HG03469 (cell line): ENCODE measurements around the gene EZH1.
"Not testable (repeated sequence)": the region's sequence is repeated elsewhere in the genome, so short reads cannot be mapped to it uniquely, and the experiment has no call there.

Experiments used
- ATAC-seq: cut with Tn5 transposase; IDR thresholded peaks from one replicate; pipeline ENCODE4 v1.9.1; 2021; ENCODE audit warnings: mild to moderate bottlenecking, moderate library complexity, moderate number of reproducible peaks; ENCODE audit not compliant: unreplicated experiment

The EZH1 gene

DNA sequence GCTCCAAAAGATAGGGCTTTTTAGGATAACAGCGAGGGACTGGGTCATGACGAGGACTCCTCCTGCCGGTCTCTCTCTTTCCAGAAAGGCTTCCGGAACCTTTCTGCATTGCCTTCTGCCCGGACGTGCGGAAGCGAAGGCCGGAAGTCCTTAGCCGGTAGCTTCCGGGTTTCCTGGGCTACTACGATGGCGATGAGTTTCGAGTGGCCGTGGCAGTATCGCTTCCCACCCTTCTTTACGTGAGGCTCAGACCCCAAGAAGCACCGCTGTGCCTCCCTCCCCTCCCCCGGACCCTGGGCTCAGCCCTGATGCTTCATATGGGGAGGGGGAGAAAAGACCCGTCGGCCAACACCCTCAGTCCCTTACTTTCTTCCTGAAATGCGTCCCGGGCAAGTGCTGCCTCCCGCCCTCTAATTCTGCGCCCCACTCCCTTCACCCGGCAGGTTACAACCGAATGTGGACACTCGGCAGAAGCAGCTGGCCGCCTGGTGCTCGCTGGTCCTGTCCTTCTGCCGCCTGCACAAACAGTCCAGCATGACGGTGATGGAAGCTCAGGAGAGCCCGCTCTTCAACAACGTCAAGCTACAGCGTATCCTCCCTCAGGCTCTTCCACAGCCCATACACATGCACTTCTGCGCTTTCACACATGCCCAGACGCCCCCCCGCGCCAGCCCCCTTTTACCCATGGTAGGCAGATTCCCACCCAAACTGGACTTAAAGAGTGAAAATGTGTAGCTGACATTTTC, 28.6 kb upstream of the EZH1 start, which contains the start of gene VPS25:
VPS25 (plus strand) TSS at position 160 of the 746 bp plus-strand sequence; CDS start at position 187, 27 bp downstream.
- ATAC-seq = no peak

DNA sequence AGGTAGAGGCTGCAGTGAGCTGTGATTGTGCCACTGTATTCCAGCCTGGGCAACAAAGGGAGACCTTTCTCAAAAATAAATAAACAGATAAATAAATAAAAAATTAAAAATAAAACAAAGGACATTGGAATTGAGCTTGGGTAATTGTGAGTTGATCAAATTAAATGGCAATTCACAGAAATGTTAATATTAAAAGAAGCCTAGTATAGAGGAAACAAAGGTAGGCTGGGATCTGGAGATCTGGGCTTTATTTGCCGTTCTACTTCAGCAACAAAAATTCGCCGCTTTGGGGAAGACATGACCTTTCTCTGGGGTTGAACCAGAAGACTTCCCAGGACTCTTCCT, 28.1 kb upstream of the EZH1 start:
- ATAC-seq = no peak

DNA sequence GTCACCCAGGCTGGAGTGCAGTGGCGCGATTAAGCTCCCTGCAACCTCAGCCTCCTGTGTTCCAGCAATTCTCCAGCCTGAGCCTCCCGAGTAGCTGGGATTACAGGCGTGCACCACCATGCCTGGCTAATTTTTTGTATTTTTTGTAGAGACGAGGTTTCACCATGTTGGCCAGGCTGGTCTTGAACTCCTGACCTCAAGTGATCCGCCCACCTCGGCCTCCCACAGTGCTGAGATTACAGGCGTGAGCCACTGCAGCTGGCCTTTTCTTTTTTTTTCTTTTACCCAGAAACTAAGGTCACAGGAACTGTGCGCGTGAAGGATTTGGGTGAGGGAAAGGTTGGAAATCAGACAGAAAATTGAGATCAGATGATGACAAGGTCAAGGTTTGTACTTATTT, 25.1 kb upstream of the EZH1 start:
- ATAC-seq = not testable (repeated sequence)

DNA sequence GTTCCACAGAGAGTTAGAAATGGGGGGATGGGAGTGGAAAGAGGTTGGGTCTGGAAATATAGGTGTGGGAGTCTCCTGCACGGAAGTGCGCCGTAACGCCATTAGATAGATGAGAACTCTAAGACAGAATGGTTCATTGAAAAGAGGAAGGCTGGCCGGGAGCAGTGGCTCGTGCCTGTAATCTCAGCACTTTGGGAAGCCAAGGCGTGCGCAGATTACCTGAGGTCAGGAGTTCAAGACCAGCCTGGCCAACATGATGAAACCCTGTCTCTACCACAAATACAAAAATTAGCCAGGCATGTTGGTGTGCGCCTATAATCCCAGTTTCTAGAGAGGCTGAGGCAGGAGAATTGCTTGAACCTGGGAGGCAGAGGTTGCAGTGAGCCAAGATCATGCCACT, 23.2 kb upstream of the EZH1 start:
- not testable (repeated sequence) for ATAC-seq

DNA sequence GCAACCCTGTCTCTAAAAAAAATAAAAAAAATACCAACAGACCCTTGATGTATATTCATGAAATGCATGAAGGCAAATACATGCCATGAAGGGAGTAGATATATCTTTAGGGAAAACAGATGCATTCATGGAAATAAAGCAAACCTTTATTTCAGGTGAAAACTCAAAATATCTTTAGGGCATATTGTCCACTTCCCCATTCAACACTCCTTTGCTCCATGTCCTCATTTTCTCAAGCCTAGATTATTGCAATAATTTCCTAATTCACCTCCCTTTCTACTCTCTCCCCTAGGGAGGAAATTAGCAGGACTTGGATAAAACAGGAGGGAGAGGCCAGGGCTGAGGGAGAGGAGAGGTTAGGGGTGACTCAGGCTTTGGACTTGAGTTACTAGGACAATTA, 22.7 kb upstream of the EZH1 start:
- no peak for ATAC-seq

DNA sequence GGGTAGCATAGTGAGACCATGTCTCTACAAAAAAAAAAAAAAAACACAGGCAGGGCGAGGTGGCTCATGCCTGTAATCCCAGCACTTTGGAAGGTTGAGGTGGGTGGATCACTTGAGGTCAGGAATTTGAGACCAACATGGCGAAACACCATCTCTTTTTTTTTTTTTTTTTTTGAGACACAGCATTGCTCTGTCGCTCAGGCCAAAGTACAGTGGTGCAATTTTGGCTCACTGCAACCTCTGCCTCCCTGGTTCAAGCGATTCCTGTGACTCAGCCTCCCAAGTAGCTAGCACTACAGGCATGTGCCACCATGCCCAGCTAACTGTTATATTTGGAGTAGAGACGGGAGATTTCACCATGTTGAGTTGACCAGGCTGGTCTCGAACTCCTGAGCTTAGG, 21.3 kb upstream of the EZH1 start:
- ATAC-seq = no peak

DNA sequence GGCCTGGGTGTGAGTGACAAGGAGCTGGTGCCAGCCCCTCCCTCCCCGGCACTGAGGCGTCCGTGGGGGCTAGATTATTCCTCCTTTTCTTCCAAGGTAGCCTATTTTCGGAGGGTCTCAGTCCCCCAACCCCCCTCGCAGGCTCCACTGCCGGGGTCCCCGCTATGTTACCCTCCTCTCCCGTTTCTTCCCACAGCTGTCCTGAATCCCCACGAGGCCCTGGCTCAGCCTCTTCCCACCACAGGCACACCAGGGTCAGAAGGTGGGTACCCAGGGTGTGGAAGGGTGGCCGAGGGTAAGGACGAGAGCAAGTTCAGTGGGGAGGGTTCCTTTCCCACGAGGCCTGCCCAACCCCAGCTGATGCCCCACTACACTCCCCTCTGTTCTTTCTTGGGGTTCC, 16.8 kb upstream of the EZH1 start:
- no peak for ATAC-seq

DNA sequence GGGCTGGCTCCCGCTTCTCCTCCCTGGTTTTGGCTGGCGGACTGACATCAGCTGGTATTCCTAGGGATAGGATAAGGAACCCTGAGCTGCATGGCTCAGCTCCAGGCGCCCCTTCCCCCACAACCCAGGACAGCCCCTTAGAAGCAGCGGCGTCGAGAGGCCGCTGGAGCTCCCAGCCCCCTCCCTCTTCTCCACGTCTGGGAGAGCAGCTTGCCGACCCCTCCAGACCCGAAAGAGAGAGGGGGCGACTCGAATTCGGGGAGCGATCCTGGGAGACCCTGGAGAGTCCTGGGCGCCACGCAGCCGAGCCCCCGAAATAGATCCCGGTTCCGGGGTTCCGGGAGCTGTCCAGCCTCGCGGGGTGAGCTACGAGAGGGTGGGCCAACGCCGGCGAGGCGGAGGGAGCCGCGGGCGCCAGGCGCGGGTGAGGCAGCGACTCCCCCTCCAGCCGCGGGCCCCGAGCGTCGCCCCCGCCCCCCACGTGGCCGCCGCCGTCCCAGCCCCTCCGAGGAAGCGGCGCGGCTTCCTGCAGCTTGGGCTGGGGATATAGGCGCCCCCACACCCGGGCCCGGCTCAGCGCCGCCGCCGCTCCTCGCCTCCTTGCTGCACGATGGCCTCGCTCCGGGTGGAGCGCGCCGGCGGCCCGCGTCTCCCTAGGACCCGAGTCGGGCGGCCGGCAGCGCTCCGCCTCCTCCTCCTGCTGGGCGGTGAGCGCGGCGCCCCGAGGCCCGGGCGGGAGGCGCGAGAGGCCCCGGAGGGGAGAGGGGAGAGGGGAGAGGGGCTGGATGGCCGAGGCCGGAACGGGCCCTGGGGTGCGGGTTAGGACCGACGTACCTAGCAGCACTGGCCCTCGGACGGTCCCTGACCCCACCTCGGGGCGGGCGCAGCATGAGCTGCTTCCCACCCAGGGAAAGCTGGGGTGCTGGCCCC, 16.1 kb upstream of the EZH1 start, which contains the start of gene RAMP2:
RAMP2 (plus strand) TSS at position 576 of the 930 bp plus-strand sequence; CDS start at position 611, 35 bp downstream.
- ATAC-seq = no peak

DNA sequence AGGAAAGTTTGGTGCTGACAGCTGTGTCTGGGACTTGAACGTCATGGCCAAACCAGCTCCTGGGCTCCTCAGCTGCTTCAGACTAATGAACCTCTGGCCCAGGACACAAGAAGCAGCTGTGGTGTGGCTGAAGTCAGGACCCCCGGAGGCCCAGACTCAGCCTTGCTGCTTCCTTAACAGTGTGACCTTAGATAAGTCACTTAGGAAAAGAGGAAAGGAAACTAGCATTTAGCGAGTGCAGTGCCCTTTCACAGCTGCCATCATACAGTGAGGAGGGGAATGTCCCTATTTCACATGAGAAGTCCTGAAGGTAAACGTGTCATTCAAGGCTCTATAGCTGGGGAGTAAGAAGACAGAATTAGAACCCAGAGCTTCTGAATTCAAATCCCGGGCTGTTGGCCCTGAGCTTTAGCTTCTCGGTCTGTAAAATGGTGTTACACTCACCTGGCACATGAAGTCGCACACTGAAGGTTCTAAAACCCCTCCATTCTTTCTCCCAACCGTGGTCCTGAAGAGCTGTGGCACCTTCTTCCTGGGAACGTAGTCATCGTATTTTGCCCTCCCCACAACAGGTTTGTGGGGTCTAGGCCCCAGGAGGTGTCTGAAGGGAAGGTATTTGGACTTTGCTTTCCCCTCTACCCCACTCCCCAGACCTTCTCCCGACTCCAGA, 15.3 kb upstream of the EZH1 start:
- no peak for ATAC-seq

DNA sequence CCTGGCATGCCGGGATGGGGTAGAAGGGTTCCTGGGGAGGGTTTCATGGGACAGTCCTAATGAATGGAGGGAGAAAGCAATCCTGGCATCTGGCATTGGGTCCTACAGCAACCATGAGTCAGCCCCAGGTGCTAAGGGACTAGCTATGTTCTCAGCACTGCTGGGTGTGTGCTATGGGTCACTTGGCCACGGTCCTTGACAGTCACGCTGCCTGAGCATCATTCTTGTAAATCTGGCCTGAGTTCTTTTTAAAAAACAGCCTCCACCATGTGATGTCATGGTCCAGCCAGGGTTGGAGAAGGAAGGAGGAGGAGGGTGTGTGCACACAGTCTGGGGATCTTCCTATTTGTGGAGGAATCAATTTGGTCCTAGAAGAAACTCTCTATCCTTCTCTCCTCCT, 9.9 kb upstream of the EZH1 start:
- ATAC-seq = no peak

DNA sequence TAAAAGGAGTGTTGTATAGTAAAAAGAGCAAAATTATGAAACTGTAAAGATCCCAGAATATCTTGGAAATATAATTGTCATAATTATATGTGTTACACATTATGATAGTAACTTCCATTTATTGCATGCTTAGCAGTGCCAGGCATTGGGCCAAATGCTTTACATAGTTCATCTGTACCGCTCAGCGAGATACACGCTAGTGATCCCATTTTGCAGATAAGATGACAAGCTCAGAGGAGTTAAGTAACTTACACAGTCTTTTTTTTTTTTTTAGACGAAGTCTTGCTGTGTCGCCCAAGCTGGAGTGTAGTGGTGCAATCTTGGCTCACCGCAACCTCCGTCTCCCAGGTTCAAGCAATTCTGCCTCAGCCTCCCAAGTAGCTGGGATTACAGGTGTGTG, 6.8 kb upstream of the EZH1 start:
- no peak for ATAC-seq

DNA sequence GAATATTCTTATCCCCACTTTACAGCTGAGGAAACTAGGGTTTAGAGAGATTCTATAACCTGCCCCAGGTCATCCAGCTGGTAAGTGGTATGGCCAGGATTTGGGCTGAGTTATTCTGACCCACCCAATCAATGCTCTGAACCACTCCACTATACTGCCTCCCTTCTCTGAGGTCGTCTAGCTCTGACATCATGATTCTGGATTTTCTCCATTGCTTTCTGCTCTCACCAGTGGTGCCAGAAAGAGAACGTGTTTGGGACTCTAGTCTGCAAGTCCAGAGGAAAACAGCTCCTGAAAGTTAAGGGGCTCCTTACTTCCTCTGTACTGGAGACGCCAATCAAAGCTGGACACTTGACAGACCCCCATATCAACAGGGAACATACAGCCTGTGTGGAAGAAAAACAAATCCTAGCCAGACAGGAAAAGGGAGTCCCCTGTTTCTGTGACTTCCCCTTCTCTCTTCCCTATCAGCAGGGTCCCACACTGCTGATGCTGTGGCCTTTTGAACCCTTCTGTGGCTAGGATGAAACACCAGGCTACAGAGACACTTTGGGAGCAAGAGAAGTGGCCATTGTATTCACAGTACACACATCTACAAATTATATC, 6.0 kb upstream of the EZH1 start:
- ATAC-seq = no peak

DNA sequence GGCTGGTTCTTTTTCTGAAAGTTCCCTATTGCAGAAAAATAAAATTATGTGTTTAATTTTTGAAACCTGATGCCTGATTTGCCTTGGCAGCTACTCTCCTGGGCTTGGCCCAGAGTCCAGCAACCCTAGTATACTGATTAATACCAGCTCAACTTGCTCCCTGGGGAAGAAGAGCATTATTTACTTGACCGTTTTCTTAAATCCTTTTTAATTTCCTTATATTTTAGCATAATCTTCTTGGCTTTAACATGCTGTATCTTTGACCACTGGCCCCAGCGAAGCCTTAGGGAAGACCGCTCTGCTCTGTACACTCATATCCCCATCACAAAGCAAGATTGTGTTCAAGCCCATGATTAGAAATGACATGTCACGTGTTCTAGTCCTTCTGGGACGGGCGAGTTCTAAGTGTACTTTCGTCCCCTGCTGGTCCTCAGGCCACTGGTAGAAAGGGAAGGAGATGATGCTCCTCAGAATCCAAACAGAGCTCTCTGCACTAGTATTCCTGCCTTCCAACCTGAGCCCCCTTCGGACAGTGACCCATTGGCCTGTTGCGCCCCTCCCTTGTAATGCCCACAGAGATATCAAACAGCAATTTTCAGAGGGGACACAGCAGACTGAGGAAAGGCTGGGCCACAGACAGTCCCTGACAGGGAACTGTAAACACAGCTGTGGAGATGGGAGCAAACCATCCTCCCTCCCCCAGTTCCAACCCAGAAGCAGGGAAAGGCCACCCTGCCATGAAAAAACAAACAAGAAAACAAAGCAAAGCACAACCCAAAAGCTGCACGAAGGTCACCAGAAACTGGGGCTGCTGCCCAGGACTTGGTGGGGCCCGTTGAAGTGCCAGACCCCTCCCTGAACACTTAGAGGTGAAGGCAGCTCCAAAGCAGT, 4.3 kb upstream of the EZH1 start:
- no peak for ATAC-seq

DNA sequence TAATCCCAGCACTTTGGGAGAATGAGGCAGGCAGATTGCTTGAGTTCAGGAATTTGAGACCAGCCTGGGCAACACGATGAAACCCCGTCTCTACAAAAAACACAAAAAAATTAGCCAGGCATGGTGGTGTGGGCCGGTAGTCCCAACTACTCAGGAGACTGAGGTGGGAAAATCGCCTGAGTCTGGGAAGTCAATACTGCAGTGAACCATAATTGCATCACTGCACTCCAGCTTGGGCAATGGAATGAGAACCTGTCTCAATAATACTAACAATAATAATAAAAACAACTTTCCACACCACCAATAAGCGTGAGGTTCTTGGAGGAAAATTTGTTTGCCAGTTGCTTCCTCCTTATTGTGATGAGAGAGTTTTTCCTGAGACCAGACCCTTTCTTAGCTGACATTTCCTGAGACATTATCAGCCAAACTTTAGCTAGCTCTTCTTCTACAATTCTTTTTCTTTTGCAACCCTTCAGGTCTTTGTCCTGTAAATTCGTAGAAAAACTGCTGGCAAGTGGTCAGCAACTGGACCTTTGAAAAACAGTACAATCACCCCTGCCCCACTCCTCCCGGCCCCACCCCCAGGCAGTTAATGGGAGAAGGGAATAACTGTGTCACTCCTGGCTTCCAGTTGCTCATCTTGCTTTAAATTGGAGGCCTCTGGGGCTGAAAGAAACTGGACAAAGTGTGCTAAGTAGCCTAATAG, 3.5 kb upstream of the EZH1 start:
- ATAC-seq = no peak

DNA sequence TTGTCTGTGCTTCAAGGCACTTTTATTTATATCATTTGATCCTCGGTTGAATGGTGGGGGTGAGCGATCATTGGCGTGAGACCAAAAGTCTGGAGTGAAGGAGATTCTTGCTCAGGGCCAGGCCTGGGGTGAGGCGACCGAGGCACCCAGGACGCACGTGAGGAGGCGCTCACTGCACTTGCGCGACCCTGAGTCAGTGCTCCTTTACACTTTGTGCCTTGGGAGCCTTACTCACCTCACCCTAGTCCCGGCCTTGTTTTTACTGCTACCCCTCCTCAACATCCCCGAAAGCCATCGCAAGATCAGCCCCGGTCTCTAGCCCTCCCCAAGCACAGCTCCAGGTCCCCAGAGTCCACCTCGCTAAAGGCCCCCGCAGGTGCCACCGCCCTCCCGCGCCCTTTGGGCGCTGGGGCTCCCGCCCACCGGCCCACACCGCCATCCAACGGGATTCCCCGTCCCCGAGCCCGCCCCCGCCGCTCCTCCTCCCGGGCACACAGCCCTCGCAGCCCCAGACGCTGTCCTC, 496 bp downstream of the EZH1 start:
- peak; percentile 18 for ATAC-seq

DNA sequence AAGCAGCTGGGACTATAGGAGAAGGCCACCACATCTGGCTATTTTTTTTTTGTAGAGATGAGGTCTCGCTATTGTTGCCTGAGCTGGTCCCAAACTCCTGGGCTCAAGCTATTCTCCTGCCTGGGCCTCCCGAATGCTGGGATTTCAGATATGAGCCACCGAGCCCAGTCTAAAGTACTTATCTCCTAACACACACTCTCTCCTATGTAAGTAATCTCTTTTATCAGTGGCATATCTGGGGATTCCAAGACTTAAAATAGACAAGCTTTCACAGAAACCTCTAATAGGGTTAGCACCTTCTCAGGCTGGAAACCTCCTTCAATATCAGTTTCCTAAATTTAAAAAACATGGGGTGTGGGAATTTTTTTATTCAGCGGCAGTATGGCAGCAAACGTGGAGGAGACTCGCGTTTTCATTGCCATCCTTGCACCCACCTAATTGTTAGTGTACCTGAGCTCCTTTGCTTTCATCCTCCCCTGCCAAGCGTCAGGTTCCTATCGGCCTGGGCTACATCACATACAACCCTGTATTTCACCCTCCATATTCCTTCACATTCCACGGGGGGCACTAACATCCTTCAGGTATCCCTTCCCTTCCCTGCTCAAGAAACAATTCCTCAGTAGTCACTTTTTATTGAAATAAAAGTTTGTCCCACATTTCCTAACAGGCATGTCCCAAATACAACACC, 1.1 kb downstream of the EZH1 start:
- ATAC-seq = no peak

DNA sequence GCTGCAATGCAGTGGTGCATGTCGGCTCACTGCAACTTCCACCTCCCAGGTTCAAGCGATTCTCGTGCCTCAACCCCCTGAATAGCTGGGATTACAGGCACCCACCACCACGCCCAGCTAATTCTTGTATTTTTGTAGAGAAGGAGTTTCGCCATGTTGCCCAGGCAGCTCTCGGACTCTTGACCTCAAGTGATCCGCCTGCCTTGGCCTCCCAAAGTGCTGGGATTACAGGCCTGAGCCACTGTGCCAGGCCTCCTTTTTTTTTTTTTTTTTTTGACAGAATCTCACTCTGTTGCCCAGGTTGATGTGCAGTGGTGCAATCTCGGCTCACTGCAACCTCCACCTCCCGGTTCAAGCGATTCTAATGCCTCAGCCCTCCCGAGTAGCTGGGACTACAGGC, 1.9 kb downstream of the EZH1 start:
- ATAC-seq = not testable (repeated sequence)

DNA sequence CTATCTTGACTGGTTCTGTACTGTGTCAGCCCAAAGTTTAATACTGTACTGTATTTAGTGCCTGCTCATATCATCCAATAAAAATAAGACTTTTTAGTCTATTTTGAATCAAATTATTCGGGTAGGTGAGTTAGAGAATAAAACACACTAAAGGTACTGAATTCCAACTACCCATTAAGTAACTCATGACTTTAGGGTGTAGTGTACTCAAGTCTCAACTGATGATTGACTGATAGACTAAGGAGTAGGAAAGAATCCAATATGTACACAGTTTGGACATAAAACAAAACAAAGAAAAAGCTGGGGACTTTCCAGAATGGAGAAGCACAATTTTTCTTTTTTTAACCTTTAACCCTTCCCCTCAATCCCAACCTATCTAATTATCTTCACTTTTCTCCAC, 4.1 kb downstream of the EZH1 start:
- ATAC-seq = no peak

DNA sequence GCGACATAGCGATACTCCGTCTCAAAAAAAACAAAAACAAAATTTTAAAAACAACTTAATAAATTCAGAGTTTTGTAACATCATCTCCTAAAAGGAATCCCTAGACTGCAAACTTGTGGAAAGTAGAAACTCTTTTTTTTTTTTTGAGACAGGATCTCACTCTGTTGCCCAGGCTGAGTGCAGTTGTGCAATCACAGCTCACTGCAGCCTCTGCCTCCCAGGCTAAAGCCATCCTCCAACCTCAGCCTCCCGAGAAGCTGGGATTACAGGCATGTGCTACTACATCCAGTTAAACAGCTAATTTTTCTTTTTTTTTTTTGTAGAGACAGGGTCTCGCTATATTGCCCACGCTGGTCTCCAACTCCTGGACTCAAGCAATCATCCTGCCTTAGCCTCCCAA, 19.7 kb downstream of the EZH1 start:
- ATAC-seq = no peak
